Suprapubic skin (tissue), 3 donors: Measurements from ENCODE around the gene LZTS2.

Source experiments
- CTCF ChIP-seq, 2 donors: fragments of 200-600 bp in 1 of 2; fragments of 450-650 bp in 1 of 2; sonication (generic) in 1 of 2; IDR thresholded peaks; one replicate each; pipeline ENCODE4 v1.5.1; 2016 to 2019; ENCODE audit warnings: antibody characterized with exemption in 2 of 2, mild to moderate bottlenecking in 1 of 2, moderate library complexity in 1 of 2
- POLR2A ChIP-seq, 2 donors: fragments of 450-650 bp; IDR thresholded peaks; one replicate each; pipeline ENCODE4 v1.6.1; 2017; ENCODE audit warnings: antibody characterized with exemption in 2 of 2, mild to moderate bottlenecking in 2 of 2, moderate library complexity in 2 of 2

- TF ChIP-seq CTCF (IDR thresholded peaks at IDR 0.05) (no peak), POLR2A (IDR thresholded peaks at IDR 0.05) (no peak)
Measured at GRCh38 chr10:101013365-101013825, 13.8 kb downstream of the LZTS2 start.
